Mesothelial cell of epicardium (in vitro differentiated cells): ENCODE data around the gene GADD45B. TPM values are rescaled to one million over a fixed set of nuclear protein-coding genes. Genes with fewer than 3 reads are reported as not detected.

Experiments
- DNase-seq, 2 experiments: peaks; one replicate each; pipeline ENCODE4 v3.0.0; 2021; ENCODE audit warnings: low spot score in 2 of 2; ENCODE audit not compliant: unreplicated experiment in 2 of 2
- H3K27ac Mint-ChIP-seq: 2 replicates; pipeline ENCODE4 v1.8.0; 2021; ENCODE audit warnings: mixed read lengths
- H3K27me3 Mint-ChIP-seq: 2 replicates; pipeline ENCODE4 v1.8.0; 2021; ENCODE audit warnings: low read depth, mixed read lengths
- H3K36me3 Mint-ChIP-seq: 2 replicates; pipeline ENCODE4 v1.8.0; 2021; ENCODE audit warnings: mixed read lengths
- H3K4me1 Mint-ChIP-seq: 2 replicates; pipeline ENCODE4 v1.8.0; 2021; ENCODE audit warnings: mixed read lengths
- H3K4me3 Mint-ChIP-seq: 2 replicates; pipeline ENCODE4 v1.8.0; 2021; ENCODE audit warnings: mild to moderate bottlenecking, moderate library complexity, mixed read lengths
- H3K9me3 Mint-ChIP-seq: 2 replicates; pipeline ENCODE4 v1.8.0; 2021; ENCODE audit warnings: mixed read lengths
- total RNA-seq: library from RNA; stranded (reverse); gene quantifications from 3 replicates; pipeline ENCODE4 v1.2.1, GENCODE V29; 2021
- TF ChIP-seq, protein P1 (sequence below): fragments of 200-600 bp; sonication (generic); IDR thresholded peaks from one replicate; pipeline ENCODE4 v1.5.0; 2021; ENCODE audit warnings: antibody characterized with exemption; ENCODE audit not compliant: unreplicated experiment

The GADD45B gene
- total RNA-seq, 1 donor from 2014 or later = 80.0 TPM

DNA sequence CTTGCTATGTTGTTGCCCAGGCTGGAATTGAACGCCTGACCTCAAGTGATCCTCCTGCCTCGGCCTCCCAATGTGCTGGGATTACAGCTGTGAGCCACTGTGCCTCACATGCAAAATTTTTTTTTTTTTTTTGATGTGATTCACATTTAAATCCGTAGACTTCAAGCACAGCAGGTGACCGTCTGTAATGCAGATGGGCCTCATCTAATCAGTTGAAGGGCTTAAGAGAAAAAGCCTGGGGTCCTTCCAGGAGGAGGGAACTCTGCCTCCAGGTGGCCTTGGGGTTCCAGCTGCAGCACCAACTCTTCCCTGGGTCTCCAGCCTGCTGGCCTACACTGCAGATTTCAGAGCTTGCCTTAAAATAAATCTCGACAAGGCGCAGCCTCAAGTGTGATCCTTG is 43.6 kb downstream of the GADD45B start:
- Mint-ChIP-seq H3K9me3 (peaks cover 3% of the 10 kb centered on the region), H3K4me1 (peaks cover 30% of the 10 kb centered on the region), H3K27ac (no peak overlapping the region), H3K4me3 (no peak overlapping the region), H3K36me3 (peaks cover 4% of the 10 kb centered on the region), H3K27me3 (no peaks in the 10 kb centered on the region)
- TF ChIP-seq, protein P1, sequence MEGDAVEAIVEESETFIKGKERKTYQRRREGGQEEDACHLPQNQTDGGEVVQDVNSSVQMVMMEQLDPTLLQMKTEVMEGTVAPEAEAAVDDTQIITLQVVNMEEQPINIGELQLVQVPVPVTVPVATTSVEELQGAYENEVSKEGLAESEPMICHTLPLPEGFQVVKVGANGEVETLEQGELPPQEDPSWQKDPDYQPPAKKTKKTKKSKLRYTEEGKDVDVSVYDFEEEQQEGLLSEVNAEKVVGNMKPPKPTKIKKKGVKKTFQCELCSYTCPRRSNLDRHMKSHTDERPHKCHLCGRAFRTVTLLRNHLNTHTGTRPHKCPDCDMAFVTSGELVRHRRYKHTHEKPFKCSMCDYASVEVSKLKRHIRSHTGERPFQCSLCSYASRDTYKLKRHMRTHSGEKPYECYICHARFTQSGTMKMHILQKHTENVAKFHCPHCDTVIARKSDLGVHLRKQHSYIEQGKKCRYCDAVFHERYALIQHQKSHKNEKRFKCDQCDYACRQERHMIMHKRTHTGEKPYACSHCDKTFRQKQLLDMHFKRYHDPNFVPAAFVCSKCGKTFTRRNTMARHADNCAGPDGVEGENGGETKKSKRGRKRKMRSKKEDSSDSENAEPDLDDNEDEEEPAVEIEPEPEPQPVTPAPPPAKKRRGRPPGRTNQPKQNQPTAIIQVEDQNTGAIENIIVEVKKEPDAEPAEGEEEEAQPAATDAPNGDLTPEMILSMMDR = no peak
- DNase-seq = no peak

DNA sequence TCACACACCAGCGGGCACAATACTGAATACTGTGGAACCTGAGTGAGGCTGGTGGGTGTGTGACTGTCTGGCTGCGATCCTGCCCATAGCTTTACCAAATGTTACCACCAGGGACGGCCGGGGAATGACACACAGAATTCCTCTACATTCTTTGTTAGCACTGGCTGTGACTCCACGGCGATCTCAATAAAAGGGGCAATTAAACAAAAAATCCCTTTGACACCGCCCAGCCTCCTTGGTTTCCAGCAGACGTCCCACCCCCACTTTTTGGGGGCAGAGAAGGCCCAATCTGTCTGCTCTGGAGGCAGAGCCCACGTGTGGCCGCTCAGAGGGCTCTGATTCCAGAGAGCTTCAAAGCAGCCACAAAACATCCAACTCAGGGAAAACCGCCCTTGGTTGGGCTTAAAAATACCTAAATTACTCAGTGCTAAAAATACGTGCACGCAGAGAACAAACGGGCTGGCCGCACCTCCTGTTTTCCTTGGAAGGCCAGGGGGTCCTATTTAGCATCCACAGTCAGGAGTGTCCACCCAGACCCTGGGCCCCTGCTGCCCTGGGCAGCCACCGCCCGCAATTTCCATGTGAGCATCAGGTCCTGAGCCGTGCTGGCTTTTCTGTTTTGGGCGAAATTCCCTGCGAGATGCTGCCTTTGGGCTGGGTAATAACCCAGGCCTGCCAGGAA is 47.8 kb downstream of the GADD45B start:
- Mint-ChIP-seq H3K4me1 (peaks cover 26% of the 10 kb centered on the region), H3K36me3 (no peaks in the 10 kb centered on the region), H3K4me3 (no peak overlapping the region), H3K27me3 (no peaks in the 10 kb centered on the region), H3K9me3 (no peaks in the 10 kb centered on the region), H3K27ac (peak overlapping the region; percentile 87)
- TF ChIP-seq, protein P1 = peak; percentile 32
- no peak for DNase-seq

DNA sequence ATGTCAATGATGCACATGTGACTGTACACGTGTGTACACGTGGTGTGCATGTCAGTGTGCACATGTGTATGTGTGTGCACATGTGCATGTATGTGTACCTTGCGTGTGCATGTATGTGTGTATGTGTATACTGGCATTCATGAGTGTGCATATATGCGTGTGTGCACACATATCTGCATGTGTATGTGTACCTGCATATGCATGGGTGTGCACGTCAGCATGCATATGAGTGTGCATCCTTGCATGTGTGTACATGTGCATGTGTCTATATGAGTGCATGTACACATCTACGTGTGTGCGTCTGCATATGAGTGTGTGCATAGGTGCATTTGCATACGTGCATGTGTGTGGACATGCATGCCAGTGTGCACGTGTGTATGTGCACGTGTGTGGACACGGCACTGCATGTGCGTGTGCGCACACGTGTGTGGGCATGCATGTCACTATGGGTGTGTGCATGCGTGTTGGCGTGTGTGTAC is 48.5 kb downstream of the GADD45B start:
- TF ChIP-seq, protein P1 = no peak
- no peaks in the 10 kb centered on the region for H3K27me3 Mint-ChIP-seq
- H3K4me1 Mint-ChIP-seq = peaks cover 29% of the 10 kb centered on the region
- no peak overlapping the region for H3K4me3 Mint-ChIP-seq
- no peaks in the 10 kb centered on the region for H3K36me3 Mint-ChIP-seq
- H3K9me3 Mint-ChIP-seq = no peaks in the 10 kb centered on the region
- no peak for DNase-seq
- H3K27ac Mint-ChIP-seq = peak overlapping the region; percentile 87

DNA sequence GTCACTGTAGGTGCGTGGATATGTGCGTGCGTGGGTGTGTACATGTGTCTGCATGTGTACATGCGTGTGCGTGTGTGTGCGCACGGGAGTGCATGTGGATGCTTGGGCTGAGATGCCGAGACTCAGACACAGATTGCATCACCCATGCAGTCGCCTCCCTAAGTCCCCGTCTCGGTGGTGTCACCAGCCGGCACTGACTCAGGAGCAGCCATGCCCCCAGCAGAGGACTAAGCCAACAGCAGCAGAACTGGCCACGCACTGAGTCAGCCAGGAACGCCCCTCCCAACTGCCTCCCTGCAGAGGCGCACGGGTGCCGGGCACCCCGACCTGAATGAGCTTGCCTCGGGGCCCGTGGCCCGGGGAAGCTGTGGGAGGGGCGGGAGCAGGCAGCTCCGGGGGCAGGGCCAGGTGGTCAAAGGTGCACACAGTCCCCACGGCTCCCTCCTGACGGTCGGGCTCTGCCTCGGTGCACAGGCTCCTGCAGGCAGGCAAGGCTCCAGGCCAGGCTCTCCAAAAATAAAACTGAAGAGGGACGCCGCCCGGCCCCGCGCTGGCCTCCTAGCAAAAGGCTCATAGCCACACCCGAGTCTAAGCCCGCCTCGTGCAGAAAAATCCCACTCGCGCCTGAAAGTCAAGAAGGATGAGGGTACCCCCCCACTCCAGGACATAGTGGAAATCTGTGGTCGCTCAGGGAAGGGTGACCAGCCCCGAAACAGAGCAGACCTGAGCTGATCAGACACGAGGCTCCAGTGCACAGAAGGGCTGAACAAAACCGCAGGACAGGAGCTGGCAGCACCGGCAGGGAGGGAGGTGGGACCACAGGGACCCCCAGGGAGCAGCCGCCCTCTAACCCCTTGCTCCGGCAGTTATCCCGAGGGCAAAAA is 49.2 kb downstream of the GADD45B start:
- no peak overlapping the region for H3K27ac Mint-ChIP-seq
- H3K4me1 Mint-ChIP-seq = peaks cover 33% of the 10 kb centered on the region
- no peak overlapping the region for H3K4me3 Mint-ChIP-seq
- TF ChIP-seq, protein P1 = no peak
- no peaks in the 10 kb centered on the region for H3K9me3 Mint-ChIP-seq
- H3K27me3 Mint-ChIP-seq = no peaks in the 10 kb centered on the region
- DNase-seq = no peak
- no peaks in the 10 kb centered on the region for H3K36me3 Mint-ChIP-seq

DNA sequence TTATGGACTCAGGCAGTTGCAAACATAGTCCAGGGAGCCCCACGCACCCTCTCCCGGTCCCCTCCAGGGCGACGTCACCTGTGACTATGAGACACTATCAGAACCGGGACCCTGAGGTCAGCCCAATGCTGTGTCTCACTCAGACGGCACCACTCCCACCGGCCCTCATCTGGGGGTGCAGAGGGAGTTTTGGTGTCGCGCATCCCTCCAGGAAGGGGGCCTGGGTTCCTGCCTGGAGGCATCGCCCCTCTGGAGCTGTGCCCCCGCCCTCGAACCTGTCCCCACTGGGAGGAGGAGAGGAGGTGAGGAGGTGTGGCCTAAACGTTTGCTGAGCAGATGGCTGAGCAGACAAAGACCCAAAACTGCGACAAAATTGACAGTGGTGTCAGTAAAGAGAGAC is 51.2 kb downstream of the GADD45B start:
- Mint-ChIP-seq H3K9me3 (peaks cover 2% of the 10 kb centered on the region), H3K4me1 (peaks cover 28% of the 10 kb centered on the region), H3K27me3 (no peaks in the 10 kb centered on the region), H3K27ac (no peak overlapping the region), H3K36me3 (peaks cover 1% of the 10 kb centered on the region), H3K4me3 (no peak overlapping the region)
- no peak for DNase-seq
- TF ChIP-seq, protein P1 = no peak
